ENCODE results near the gene CCDC142. TPM values are rescaled to one million over a fixed set of nuclear protein-coding genes. Genes with fewer than 3 reads are reported as not detected.

The CCDC142 gene
- 25.9 and 27.6 TPM in 2 replicates for total RNA-seq

GRCh38 chr2:74482801-74483674 is at the start of gene CCDC142, which contains the start of gene TTC31:
Gene CCDC142 (minus strand): TSS chr2:74482998. CDS start chr2:74482837, 161 bp downstream.
Gene TTC31 (plus strand): TSS chr2:74483081. CDS start chr2:74483096, 15 bp downstream.

GRCh38 chr2:74529357-74530238 is 46.8 kb upstream of the CCDC142 start, which contains the start of the genes AUP1 and HTRA2:
Gene AUP1 (minus strand): TSS chr2:74529706. CDS start chr2:74529629, 77 bp downstream.
Gene HTRA2 (plus strand): TSS chr2:74529933. CDS start chr2:74530007, 74 bp downstream.

GRCh38 chr2:74525717-74526648 is 43.2 kb upstream of the CCDC142 start, which contains the start of gene DQX1:
Gene DQX1 (minus strand): TSS chr2:74526231. CDS start chr2:74525729, 502 bp downstream.

GRCh38 chr2:74514368-74515270 is 31.8 kb upstream of the CCDC142 start, which contains the start of gene TLX2:
Gene TLX2 (plus strand): TSS chr2:74514450. CDS start chr2:74514807, 357 bp downstream.

GRCh38 chr2:74507145-74507925 is 24.5 kb upstream of the CCDC142 start, which contains the start of gene PCGF1:
Gene PCGF1 (minus strand): TSS chr2:74507695. CDS start chr2:74507668, 27 bp downstream.

GRCh38 chr2:74499267-74499939 is 16.6 kb upstream of the CCDC142 start, which contains the start of gene LBX2:
Gene LBX2 (minus strand): TSS chr2:74499603. CDS start chr2:74499537, 66 bp downstream.

GRCh38 chr2:74472086-74472944 is 10.5 kb downstream of the CCDC142 start, which contains the start of gene MRPL53:
Gene MRPL53 (minus strand): TSS chr2:74472680. CDS start chr2:74472660, 20 bp downstream.

GRCh38 chr2:74458132-74458937 is 24.5 kb downstream of the CCDC142 start, which contains the start of gene WBP1:
Gene WBP1 (plus strand): TSS chr2:74458438. CDS start chr2:74458603, 165 bp downstream.

GRCh38 chr2:74454654-74455511 is 27.9 kb downstream of the CCDC142 start, which contains the start of gene INO80B:
Gene INO80B (plus strand): TSS chr2:74455087. CDS start chr2:74455117, 30 bp downstream.

GRCh38 chr2:74441690-74442482 is 40.9 kb downstream of the CCDC142 start, which contains the start of gene RTKN:
Gene RTKN (minus strand): TSS chr2:74441937. CDS start chr2:74441816, 121 bp downstream.

Data from smooth muscle cell of trachea (primary cell).